Progenitor cell of endocrine pancreas (in vitro differentiated cells): ENCODE measurements around the gene NFKBIE. TPM values are rescaled to one million over a fixed set of nuclear protein-coding genes. Genes with fewer than 3 reads are reported as not detected.
A peak's percentile ranks its signal among the peaks of the same experiment; 100 is the strongest.

Experiments
- DNase-seq: peaks from one replicate; pipeline ENCODE4 v3.0.0; 2021; ENCODE audit warnings: low spot score; ENCODE audit not compliant: unreplicated experiment
- H3K27ac Mint-ChIP-seq: 2 replicates; pipeline ENCODE4 v1.8.0; 2021; ENCODE audit warnings: mild to moderate bottlenecking, moderate library complexity, mixed read lengths
- H3K27me3 Mint-ChIP-seq: 2 replicates; pipeline ENCODE4 v1.8.0; 2021; ENCODE audit warnings: mixed read lengths
- H3K36me3 Mint-ChIP-seq: 2 replicates; pipeline ENCODE4 v1.8.0; 2022; ENCODE audit warnings: mixed read lengths; ENCODE audit not compliant: insufficient read depth
- H3K4me1 Mint-ChIP-seq: 2 replicates; pipeline ENCODE4 v1.8.0; 2021; ENCODE audit warnings: low read depth, mixed read lengths
- H3K4me3 Mint-ChIP-seq: 2 replicates; pipeline ENCODE4 v1.8.0; 2021; ENCODE audit warnings: low read depth, mild to moderate bottlenecking, moderate library complexity, mixed read lengths
- H3K9me3 Mint-ChIP-seq: 2 replicates; pipeline ENCODE4 v1.8.0; 2021; ENCODE audit warnings: low read depth, mixed read lengths
- total RNA-seq: library from RNA; stranded (reverse); gene quantifications from 2 replicates; pipeline ENCODE4 v1.2.1, GENCODE V29; 2021
- TF ChIP-seq, protein P1 (sequence below): fragments of 200-600 bp; sonication (generic); IDR thresholded peaks from one replicate; pipeline ENCODE4 v1.5.0; 2021; ENCODE audit warnings: antibody characterized with exemption, mild to moderate bottlenecking; ENCODE audit not compliant: unreplicated experiment

Gene NFKBIE
- total RNA-seq, 1 donor from 2014 or later, result 7.1 TPM

GRCh38 chr6:44266347-44266746, 996 bp upstream of the NFKBIE start:
- Mint-ChIP-seq H3K4me1 (peaks cover 14% of the 10 kb centered on the region), H3K36me3 (no peaks in the 10 kb centered on the region), H3K9me3 (no peaks in the 10 kb centered on the region), H3K27me3 (peaks cover 33% of the 10 kb centered on the region), H3K27ac (no peak overlapping the region), H3K4me3 (peak overlapping the region; percentile 50)
- TF ChIP-seq, protein P1, sequence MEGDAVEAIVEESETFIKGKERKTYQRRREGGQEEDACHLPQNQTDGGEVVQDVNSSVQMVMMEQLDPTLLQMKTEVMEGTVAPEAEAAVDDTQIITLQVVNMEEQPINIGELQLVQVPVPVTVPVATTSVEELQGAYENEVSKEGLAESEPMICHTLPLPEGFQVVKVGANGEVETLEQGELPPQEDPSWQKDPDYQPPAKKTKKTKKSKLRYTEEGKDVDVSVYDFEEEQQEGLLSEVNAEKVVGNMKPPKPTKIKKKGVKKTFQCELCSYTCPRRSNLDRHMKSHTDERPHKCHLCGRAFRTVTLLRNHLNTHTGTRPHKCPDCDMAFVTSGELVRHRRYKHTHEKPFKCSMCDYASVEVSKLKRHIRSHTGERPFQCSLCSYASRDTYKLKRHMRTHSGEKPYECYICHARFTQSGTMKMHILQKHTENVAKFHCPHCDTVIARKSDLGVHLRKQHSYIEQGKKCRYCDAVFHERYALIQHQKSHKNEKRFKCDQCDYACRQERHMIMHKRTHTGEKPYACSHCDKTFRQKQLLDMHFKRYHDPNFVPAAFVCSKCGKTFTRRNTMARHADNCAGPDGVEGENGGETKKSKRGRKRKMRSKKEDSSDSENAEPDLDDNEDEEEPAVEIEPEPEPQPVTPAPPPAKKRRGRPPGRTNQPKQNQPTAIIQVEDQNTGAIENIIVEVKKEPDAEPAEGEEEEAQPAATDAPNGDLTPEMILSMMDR, result no peak
- DNase-seq, result no peak

GRCh38 chr6:44265722-44266233, 427 bp upstream of the NFKBIE start:
- peaks cover 30% of the 10 kb centered on the region for H3K27me3 Mint-ChIP-seq
- peaks cover 14% of the 10 kb centered on the region for H3K4me1 Mint-ChIP-seq
- no peak for DNase-seq
- TF ChIP-seq, protein P1, result no peak
- no peak overlapping the region for H3K27ac Mint-ChIP-seq
- H3K9me3 Mint-ChIP-seq, result no peaks in the 10 kb centered on the region
- H3K36me3 Mint-ChIP-seq, result peaks cover 2% of the 10 kb centered on the region
- peak overlapping the region; percentile 70 for H3K4me3 Mint-ChIP-seq

GRCh38 chr6:44264154-44265006, 971 bp downstream of the NFKBIE start:
- no peak for DNase-seq
- H3K27me3 Mint-ChIP-seq, result peaks cover 22% of the 10 kb centered on the region
- H3K4me1 Mint-ChIP-seq, result peaks cover 14% of the 10 kb centered on the region
- no peaks in the 10 kb centered on the region for H3K9me3 Mint-ChIP-seq
- peak overlapping the region; percentile 85 for H3K4me3 Mint-ChIP-seq
- H3K36me3 Mint-ChIP-seq, result peaks cover 2% of the 10 kb centered on the region
- H3K27ac Mint-ChIP-seq, result peak overlapping the region; percentile 62
- TF ChIP-seq, protein P1, result no peak

GRCh38 chr6:44263354-44264100, 1.8 kb downstream of the NFKBIE start:
- Mint-ChIP-seq H3K9me3 (no peaks in the 10 kb centered on the region), H3K36me3 (peaks cover 4% of the 10 kb centered on the region), H3K27ac (no peak overlapping the region), H3K27me3 (peaks cover 14% of the 10 kb centered on the region), H3K4me3 (peak overlapping the region; percentile 85), H3K4me1 (peaks cover 14% of the 10 kb centered on the region)
- no peak for DNase-seq
- TF ChIP-seq, protein P1, result no peak
